ENCODE data around the gene TUBA4A.

TUBA4A gene

DNA sequence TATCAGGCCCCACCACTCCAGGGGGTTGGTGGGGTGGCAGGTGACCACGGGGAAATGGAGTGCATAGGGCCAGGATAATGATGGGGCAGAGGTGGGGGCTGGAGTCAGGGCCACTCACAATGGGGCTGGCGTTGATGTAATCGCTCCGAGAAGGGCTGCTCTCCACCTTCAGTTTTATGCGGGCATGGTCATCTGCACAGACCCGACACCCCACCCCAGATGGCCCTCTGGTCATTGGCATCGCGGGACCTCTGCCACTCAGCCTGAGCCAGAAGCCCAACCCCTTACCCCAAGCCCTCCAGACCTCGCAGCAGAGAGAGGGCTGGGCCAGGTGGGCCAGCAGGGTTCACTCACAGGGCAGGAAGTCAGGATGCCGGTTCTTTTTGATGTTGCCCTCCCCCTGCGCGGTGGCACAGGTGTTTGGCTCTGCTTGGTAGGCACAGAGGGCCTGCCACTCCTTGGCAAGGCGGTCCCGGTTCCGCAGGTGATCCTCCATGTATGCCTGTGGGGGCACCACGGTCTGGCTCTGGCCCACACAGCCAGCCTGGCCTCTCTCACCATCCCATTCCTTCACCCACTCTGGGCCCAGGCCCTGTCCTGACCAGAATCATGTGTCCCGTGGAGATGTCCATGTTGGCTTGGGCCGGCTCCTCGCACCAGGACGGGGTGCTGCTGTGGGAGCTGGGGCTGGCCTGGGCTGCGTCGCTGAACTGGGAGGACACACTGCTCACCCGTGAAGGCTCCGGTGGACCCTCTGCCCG lies 43.1 kb upstream of the TUBA4A start:
- H3K27ac ChIP-seq: no peak overlapping the region
- TF ChIP-seq CTCF (IDR thresholded peaks at IDR 0.05): no peak
- TF ChIP-seq ZFX (IDR thresholded peaks at IDR 0.05; ENCODE audit: borderline replicate concordance): no peak

GRCh38 chr2:219296142-219296541 lies 42.4 kb upstream of the TUBA4A start:
- TF ChIP-seq ZFX (IDR thresholded peaks at IDR 0.05; ENCODE audit: borderline replicate concordance): no peak
- TF ChIP-seq CTCF (IDR thresholded peaks at IDR 0.05): no peak
- H3K27ac ChIP-seq: no peak overlapping the region

- peak; percentile 100 for TF ChIP-seq CTCF (IDR thresholded peaks at IDR 0.05)
- no peak for TF ChIP-seq ZFX (IDR thresholded peaks at IDR 0.05; ENCODE audit: borderline replicate concordance)
- no peak overlapping the region for H3K27ac ChIP-seq
Observed at GRCh38 chr2:219294356-219295351, 40.9 kb upstream of the TUBA4A start.

DNA sequence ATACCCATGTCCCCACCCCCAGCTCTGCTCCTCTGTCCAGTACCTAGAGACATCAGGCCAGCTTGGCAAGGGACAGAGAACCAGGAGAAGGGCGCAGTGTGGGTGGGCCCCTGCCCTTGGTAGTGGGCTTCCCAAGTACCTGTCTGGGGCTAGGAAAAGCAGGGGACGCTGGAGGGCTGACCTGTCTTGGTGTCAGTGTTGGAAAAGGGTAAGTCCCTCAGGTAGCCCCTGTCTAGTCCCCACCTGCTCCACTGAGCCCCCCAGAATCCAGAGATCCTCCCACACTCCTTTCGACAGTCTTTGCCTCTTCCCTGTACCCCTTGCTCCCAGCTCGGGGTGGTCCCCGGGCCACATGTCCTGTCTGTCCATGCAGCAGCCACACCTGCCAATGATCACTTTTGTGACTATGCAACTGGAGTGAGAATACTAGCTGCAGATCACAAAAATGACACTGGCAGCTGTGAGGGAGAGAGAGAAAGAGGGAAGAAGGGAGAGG lies 40.1 kb upstream of the TUBA4A start:
- no peak overlapping the region for H3K27ac ChIP-seq
- TF ChIP-seq ZFX (IDR thresholded peaks at IDR 0.05; ENCODE audit: borderline replicate concordance) (no peak), CTCF (IDR thresholded peaks at IDR 0.05) (no peak)

DNA sequence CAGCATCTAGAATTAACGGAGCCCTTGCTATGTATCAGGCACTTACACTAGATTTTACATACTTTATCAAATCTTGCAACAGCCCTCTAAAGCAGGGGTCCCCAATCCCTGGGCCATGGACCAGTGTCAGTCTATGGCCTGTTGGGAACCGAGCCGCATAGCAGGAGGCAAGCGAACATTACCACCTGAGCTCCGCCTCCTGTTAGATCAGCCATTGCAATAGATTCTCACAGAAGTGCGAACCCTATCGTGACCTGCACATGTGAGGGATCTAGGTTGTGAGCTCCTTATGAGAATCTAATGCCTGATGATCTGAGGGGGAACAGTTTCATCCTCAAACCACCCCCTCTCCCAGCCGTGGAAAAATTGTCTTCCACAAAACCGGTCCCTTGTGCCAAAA lies 38.9 kb upstream of the TUBA4A start:
- TF ChIP-seq ZFX (IDR thresholded peaks at IDR 0.05; ENCODE audit: borderline replicate concordance) (no peak), CTCF (IDR thresholded peaks at IDR 0.05) (no peak)
- H3K27ac ChIP-seq: no peak overlapping the region

- no peak overlapping the region for H3K27ac ChIP-seq
- TF ChIP-seq CTCF (IDR thresholded peaks at IDR 0.05): no peak
- TF ChIP-seq ZFX (IDR thresholded peaks at IDR 0.05; ENCODE audit: borderline replicate concordance): no peak
Observed at GRCh38 chr2:219291910-219292490, 38.3 kb upstream of the TUBA4A start.
